ENCODE data around the gene HNRNPLL. TPM values are rescaled to one million over a fixed set of nuclear protein-coding genes. Genes with fewer than 3 reads are reported as not detected.
A peak's percentile ranks its signal among the peaks of the same experiment; 100 is the strongest.
"Not testable (repeated sequence)": the region's sequence is repeated elsewhere in the genome, so short reads cannot be mapped to it uniquely, and the experiment has no call there.

The HNRNPLL gene
- total RNA-seq, 1 donor from 2014 or later, result 47.9 TPM

DNA sequence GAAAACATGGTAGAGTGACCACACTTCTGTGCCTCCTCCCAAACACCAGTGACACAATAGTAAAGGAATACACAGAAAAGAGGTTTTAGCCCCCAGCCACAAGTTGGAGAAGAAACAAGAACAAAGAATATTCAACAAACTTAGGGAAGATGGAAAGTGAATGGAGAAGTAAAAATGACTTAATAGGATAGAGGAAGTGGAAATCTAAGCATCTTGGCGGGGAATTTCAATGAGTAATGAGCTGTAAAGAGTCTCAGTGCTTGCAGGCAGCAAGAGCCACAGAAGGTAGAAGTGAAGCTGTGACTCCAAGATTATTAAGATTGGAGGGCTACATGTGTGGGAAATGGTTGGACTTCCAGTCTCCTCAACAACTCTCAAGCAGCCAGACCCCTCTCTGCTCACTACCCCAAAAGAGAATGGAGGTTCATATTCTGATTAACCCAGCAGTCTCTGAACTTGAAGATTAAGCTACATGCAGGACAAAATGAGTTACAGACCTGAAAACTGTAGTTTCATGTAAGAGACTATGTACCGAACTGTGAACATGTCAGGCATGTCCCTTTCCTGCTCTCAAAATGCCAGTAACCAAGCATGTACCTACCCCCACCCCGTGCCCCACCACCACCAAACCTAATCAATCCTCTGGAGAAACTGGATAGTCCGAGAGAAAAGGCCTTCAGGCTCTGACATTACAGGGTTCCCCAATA lies 16.9 kb upstream of the HNRNPLL start:
- DNase-seq, result no peak

DNA sequence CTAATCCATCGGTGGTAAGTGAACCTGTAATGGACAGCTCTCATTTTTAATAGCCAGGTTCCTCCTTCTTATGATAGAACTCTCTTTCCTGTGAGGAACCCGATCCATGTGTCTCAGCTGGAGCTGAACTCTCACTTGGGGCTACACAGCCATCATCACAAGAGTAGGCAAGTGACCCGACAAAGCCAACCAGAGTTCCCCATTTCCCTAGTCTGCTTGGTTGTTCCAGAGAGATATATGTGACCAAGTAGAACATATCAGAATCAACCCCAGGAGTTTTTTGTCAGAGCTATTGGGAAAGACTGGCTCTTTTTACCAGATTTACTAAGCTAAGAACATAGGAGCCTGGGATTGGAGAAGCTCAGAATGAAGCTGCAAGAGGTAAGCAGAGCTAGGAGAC lies 14.6 kb upstream of the HNRNPLL start:
- DNase-seq, result no peak

DNA sequence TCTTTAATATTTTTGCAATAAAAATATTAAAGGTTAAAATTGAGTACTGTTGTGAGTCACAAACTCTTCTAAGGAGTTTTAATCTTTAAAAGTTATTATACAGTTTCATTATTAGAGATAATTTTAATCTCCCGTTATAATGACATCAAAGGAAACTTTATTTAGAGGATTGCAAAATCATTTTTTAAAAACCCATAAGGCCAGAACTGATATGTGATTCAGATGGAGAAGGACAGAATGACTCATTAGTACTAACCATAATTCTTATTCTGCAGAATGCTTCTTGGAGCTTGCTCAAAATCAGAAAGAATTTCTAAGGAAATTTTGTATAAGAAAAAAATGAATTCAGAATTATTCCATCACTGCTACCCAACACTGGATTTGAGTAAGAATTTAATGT lies 12.5 kb upstream of the HNRNPLL start:
- DNase-seq, result no peak

DNA sequence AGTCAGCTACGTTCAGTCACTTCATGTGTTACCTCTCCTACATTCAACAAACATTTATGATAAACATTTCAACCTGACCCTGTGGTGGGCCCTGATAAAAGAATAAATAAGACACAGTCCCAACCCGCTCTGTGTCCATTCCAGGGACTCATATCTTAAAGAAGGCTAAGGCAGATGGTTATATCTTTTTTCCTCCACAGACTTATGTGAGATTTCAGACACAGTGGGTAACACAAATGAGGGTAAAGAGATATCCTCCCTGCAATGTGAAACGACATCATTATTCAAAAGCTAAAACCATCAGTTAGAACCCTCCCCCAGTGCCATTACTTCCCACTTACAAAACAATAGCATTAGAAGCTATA lies 11.1 kb upstream of the HNRNPLL start:
- DNase-seq, result no peak

DNA sequence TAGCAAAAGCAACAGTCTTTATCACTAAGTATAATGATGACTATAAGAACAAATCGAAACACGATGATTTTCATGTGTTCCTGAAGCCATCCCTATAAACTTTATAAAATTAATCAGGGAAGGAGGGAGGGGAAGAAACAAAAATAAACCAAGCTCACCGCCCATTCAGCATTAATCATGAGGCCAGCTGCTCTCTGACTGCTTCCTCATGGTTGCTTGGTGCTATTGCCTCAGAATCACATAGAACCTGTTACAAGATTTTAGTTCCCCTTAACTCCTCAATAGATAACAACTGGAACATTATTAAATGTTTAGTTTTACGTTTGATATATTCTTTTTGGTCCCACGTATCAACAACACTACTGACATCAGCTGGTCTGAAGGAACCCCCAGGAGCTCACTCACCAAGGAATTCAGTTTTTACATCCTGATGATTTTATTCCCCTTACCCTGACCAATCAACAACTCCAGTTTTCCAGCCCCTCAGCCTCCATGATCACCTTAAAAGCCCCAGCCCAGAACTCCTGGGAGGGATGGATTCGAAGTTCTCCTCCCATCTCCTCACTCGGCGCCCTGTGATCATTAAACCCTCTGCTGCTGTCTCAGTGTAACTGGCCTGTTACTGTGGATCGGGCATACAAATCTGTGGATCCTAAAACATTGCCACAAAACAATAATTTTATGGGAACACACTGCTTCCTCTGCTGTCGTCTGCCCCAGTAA lies 10.6 kb upstream of the HNRNPLL start:
- no peak for DNase-seq

DNA sequence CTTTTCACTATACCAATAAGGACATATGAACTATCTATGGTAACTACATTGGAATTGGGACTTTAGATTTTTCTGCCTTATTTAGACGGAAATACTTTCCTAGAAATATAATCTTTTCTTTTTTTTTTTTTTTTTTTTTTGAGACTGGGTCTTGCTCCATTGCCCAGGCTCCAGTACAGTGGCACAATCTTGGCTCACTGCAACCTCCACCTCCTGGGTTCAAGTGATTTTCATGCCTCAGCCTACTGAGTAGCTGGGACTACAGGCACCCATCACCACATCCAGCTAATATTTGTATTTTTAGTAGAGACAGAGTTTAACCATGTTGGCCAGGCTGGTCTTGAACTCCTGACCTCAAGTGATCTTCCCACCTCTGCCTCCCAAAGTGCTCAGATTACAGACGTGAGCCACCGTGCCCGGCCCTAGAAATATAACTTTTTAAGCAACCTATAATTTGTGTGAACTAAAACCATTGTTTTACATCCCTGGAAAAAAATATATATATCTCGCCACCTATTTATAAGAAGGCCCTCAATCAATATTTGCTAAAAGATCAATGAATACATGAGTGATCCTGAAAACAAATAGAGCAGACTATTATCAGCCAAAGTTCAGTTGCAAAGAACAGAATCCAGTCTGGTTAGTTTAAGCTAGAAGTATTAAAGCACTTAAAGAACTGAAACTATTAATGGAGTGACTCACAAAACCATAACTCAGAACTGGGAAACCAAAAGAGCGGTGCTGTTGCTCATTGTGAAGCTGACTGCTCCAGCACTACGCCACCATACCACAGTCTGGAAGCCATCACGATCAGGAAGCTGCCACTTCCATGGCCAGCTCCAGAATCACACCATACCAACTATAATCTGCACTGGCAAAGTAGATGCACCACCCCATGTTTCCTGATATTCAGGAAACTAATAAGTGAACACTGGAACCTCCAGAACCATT lies 8.4 kb upstream of the HNRNPLL start:
- DNase-seq, result no peak

DNA sequence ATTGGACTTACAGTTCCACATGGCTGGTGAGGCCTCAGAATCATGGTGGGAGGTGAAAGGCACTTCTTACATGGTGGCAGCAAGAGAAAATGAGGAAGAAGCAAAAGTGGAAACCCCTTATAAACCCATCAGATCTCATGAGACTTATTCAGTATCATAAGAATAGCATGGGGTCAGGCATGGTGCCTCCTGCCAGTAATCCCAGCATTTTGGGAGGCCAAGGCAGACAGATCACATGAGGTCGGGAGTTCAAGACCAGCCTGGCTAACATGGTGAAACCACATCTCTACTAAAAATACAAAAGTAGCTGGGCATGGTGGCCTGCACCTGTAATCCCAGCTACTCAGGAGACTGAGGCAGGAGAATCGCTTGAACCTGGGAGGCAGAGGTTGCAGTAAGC lies 6.5 kb upstream of the HNRNPLL start:
- not testable (repeated sequence) for DNase-seq

DNA sequence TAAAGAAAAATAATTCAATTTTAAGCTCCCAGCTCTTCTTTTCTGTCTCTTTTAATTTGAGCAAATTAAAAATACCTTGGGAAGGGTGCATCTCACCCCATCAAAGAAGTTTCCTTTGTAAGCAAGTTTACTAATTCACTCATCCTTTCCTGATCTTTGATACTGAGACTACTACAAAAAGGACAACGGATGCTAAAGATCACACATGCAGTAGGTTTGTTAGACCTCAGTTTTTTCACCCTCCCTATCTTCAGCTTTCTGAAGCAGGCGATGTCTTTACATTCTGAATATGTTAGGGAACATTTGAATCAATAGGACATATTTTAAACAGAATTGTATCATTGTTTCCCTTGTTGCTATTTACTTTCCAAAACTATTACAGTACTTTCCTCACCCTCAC lies 6.0 kb upstream of the HNRNPLL start:
- DNase-seq, result no peak

DNA sequence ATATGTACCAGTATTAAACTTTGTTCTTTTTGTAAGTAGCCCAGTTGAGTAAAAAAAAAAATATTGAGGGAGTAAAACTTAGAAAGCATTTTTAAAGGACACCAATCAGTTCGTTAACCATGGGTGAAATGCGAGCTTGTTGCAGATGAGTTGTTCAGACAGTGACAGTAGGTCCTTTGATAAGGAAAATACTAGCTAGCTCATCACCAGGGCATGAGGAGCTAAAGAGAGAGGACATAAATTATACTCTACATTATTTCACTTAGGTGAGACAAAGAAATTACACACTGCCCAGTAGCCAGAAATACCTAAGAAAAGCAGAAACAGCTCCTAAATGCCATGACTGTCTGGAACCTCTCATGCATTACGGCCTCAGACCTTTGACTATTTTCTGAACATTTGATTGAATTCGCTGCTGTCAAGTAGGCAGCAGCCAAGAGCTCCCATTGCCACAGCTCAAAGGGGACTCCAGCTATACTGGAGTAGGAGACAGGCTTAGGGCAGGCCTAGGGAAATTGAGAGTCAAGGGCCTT lies 2.6 kb upstream of the HNRNPLL start:
- DNase-seq, result no peak

DNA sequence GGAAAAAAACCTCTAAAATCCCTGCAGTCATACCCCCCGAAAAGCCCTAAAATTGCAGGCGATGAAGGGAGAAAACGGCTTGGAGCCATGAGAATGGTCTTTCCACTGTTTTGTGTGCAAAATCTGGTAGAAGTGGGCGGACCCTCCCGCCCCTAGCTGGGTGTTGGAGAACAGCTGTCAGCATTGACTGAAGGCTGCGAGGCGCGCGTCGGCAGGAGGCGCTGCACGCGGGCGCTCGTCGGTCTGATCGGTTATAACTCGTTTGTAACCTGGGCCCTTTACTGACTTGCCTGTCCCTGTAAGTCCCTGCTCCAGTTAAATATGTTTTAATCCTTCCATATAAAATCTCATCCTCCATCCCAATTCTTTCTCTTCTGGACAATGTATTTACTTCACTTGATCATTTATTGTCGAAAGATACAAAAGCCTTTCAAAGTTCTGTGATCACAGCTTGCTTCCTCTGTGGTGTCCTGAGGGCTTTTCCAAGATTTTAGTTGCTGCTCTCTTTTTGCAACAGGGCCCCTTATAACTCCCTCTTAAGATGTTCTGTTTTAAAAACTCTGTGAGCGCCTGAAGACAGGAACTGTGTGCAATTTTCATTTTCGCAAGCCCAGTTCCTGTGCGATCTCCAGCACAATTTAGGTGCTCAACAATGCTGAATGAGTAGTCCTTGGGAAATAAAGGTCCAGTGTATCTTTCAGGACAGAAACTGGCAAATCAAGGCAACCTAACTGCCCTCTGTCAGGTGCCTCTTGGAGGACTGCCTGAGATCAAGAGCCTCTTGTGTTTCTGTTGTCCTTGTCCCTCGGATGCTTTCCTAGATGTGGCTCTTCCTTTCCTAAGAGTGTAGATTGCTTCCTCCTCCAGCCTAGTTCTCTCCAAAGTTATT lies 918 bp upstream of the HNRNPLL start:
- peak; percentile 91 for DNase-seq

DNA sequence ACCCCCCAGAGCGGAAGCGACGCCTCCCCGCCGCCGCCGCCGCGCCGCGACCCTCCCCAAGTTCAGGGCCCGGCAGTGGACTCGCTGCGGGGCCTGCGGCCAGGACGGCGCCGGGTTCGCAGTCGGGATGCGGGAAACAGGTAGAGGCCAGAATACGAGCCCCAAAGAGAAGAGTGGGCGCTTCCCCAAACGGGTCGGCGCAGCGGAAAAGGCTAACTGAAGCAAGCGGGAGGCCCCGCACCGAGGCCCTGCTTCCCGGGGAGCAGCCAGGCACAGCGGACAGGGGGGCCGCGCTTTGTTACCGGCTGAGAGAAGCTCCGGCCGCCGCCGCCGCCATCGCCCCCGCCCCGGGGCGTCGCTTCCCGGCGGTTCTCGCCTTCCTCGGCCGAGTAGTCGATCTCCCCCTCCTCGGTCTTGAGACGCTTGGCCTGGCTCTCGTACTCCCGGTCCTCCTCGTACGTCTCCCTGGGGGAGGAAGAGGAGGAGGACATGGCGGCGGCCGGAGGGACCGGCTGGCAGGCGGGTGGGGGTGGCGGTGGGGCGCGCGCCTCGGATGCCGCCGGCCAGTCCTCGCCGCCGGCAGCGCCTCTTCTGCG lies 494 bp downstream of the HNRNPLL start:
- peak; percentile 67 for DNase-seq

DNA sequence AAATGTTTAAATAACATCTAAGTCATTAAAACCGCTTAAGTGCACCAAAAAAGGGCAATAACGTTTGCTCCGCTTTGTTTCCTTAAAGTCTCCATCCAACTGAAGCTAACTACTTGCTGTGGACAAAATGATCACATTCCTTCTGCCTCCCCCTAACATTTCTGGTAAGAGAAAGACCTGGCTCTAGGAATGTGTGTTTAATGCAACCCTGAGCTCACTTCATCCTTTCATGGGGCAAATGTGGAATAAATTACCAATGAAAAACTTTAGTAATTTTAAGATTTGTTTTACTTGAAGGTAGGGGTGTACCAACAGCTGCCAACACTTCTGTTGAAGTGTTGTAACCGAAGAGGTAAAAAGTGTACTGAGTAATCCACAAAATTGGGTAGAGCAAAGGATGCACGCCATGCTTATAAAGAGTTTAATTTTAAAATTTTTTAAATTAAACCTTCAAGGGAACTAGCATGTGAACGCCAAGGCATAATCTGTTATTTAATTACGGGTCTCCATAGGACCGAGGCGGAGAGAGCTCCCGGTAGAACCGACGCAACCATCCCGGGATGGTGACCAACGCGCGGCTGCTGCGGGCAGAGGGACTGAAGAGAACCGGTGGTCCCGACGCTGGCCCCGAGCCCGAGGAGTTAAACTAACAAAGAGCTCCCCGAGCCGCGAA lies 1.1 kb downstream of the HNRNPLL start:
- DNase-seq, result peak; percentile 54

DNA sequence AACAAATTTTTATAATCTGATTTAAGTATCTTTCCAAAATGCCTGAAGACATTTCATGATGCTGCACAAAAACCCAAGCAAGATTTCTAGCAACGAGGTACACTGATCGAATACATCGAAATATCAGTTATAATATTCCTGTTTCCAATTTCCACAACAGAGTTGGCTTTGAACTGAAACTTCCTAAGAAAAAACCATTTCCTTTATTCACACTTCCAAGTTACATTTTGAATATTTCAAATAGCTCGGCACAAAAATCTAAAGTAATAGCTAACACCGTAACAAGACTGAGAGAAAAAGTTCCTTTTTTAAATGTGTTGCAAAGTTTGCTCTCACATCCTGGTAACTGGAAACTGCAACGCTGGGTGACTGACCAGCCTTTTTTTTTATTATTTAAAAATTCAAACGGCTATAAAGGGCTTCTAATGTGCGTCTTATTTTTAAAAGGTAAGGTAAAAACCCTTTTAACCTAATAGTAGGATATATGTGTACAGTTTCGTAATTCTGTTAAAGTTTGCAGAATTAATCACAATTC lies 1.7 kb downstream of the HNRNPLL start:
- DNase-seq, result no peak

DNA sequence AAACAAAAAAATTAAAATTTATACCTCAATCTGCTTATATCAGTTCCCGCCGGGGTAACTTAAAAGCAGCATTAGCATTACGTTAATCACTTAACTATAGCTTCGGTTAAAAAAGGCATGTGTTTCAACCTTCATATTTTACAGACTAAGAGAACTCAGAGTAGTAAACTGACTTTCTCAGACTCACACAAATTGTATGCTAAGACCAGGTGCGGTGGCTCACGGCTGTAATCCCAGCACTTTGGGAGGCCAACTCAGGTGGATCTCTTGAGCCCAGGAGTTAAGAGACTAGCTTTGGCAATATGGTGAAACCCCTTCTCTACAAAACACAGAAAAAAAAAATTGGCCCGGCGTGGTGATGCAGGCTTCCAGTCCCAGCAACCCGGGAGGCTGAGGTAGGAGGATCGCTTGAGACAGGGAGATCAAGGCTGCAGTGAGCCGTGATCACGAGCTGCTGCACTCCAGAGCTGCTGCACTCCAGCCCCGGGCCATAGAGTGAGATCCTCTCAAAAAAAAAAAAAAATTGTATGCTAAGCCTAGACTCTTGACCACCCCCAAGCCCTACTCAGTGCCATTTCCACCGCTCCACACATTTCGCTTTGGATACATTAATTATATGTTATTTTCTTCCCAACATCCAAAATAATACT lies 2.4 kb downstream of the HNRNPLL start:
- DNase-seq, result peak; percentile 33

DNA sequence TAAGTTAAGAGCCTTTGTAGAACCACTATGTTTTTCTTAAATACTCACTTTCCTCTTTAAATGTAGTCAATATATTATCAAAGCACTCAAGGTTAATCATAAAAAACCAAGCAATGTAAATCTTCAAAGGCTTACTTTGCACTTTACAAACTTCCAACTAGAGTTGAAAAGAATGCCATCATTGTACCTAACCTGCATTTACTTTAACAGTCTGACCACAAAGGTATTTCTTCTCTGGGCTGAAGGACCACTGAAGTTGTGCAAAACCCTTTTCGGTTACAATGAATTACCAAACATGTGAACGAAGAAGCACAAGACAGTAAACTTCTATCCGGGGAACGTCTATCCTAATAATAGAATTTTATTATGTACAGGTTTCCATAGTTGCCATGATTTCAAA lies 3.0 kb downstream of the HNRNPLL start:
- DNase-seq, result no peak

DNA sequence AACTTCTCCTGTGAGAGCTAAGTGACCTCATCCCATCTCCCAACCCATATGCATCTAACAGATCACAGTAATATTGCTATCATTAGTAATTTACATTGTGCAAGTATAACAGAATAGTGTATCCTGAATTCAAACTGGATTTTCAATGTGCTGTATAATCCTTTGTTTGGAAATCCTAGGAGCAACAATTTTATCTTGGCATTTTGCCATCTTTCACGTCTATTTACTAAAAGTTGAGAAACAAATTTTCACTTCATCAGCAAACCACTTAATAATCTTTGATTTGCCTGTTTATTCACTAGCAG lies 3.8 kb downstream of the HNRNPLL start:
- DNase-seq, result peak; percentile 43

DNA sequence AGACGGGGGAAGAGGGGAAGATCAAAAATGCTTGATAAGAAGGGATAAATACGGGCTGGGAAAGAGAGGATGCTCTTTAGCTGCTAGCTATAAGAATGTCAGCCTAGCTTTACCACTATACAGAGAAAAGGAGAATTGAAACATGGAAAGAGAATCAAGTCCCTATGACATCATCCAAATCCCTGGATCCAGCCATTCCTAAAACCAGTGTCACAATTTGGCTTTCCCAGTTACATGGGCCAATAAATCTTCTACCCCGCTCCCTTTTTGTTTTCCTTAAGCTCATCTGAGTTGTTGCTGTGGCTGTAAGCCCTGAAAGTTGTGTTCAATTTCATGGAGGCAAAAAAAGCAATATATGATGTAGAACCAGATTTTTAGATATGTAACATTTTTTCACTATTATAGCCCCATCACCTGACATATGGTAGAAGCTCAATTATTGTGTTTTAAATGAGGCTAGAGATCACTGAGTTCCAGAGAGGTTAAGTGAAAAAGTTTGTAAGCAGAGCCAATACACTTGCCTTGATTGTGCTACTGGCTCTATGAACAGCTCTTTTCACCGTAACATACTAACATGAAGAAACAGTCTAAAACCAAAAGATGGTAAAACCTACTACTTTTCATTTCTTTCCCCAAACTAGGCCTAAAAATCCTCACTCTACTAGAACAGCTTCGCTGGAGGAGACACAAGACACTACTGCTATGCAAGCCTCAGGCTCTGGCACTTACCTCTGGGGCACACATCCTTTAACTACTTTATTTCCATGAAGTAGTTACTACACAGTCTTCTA lies 4.3 kb downstream of the HNRNPLL start:
- DNase-seq, result peak; percentile 19

DNA sequence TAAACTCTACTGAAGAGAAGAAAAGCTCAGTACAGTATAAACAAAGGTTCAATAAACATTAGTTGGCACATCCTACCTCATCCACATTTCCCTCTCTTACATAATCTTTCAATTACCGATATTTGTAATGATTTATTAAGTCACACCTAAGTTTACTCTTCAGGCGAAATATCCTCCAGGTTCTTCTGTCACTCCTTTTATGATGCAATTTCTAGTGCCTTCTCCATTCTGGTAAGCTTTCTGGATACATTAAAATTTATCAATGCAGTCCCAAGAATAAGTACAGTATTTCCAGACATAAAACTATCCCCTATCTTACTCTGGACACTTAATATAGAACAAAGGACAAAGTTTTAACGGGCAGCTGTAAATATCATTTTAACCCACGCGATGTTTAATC lies 5.6 kb downstream of the HNRNPLL start:
- no peak for DNase-seq

DNA sequence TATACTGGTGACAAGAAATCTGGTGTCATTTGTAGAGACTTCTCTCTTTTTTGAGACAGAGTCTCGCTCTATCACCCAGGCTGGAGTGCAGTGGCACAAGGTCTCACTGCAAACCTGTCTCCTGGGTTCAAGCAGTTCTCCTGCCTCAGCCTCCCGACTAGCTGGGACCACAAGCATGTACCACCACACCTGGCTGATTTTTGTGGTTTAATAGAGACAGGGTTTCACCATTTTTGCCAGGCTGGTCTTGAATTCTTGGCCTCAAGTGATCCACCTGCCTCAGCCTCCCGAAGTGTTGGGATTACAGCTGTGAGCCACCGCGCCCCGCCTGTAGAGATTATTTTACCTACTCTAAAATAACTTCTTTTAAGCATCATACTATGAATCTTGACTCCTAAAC lies 6.5 kb downstream of the HNRNPLL start:
- DNase-seq, result no peak
